Measurements from ENCODE around the gene MARCHF11. TPM values are rescaled to one million over a fixed set of nuclear protein-coding genes. Genes with fewer than 3 reads are reported as not detected.

MARCHF11 gene
- total RNA-seq, 1 experiment from 2014 or later, result 0.37 TPM

DNA sequence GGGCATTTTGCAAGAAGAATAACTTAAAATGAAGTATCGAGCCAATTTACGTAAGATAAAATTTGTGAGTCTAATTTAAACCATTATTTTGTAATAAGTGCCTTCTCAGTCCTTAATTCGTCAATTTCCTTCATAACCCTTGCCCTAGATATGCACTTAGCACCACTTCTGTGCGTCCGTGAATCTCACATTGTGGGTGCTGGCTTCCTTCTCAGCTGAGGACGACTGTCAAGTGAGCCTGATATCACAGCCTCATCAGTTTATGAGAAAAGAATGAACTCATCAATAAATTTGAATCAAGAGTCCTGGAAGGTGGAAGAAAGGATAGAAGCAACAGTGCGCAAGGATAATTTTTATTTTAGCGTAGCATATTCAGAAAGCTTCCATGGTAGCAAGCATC is 64.5 kb downstream of the MARCHF11 start:
- Histone ChIP-seq H3K4me1 (ENCODE audit: insufficient read depth, low read length) (no peaks in the 10 kb centered on the region), H2BK5ac (ENCODE audit: insufficient read length, low read length) (no peak overlapping the region), H3K4ac (ENCODE audit: low read depth, low read length) (no peak overlapping the region), H3K79me2 (ENCODE audit: insufficient read depth, low read length) (no peaks in the 10 kb centered on the region), H3K9ac (ENCODE audit: extremely low read depth, insufficient read length, low read length) (no peak overlapping the region), H2BK15ac (ENCODE audit: low read depth, low read length) (no peak overlapping the region), H3T11ph (ENCODE audit: low read length) (no peak overlapping the region), H4K91ac (ENCODE audit: insufficient read length, low read depth, low read length) (no peak overlapping the region), H3K23me2 (ENCODE audit: insufficient read length, low read depth, low read length, poor library complexity, severe bottlenecking) (no peaks in the 10 kb centered on the region), H3K27me3 (ENCODE audit: insufficient read depth, low read length) (no peaks in the 10 kb centered on the region), H2BK12ac (ENCODE audit: insufficient read length, low read depth, low read length) (no peak overlapping the region), H3K27ac (ENCODE audit: insufficient read length, low read depth, low read length) (no peak overlapping the region), H2BK120ac (ENCODE audit: low read depth, low read length, poor library complexity, severe bottlenecking) (no peak overlapping the region), H3K14ac (ENCODE audit: insufficient read depth, low read length) (no peak overlapping the region), H4K8ac (replicated peaks; ENCODE audit: insufficient read length, low read depth, low read length) (no peak overlapping the region), H2AK5ac (ENCODE audit: insufficient read length, low read length) (no peak overlapping the region), H3K23ac (ENCODE audit: insufficient read length, low read depth, low read length) (no peak overlapping the region), H3K18ac (ENCODE audit: insufficient read length, low read depth, low read length) (no peak overlapping the region), H4K20me1 (ENCODE audit: control insufficient read depth, insufficient read depth, insufficient read length) (no peaks in the 10 kb centered on the region), H2BK20ac (ENCODE audit: low read depth, low read length, poor library complexity, severe bottlenecking) (no peak overlapping the region), H4K5ac (ENCODE audit: insufficient read length, low read depth, low read length) (no peak overlapping the region), H2AFZ (ENCODE audit: low read length) (no peak overlapping the region), H3K56ac (ENCODE audit: insufficient read length, low read depth, low read length) (no peak overlapping the region), H3K79me1 (ENCODE audit: insufficient read depth, low read depth, low read length, poor library complexity, severe bottlenecking) (no peaks in the 10 kb centered on the region), H3K9me3 (ENCODE audit: control insufficient read depth, low read depth, low read length) (no peaks in the 10 kb centered on the region), H3K4me2 (ENCODE audit: insufficient read depth, insufficient read length, low read length) (no peak overlapping the region)
- Mint-ChIP-seq H3K9me3 (peaks cover 23 to 24% of the 10 kb centered on the region in 2 experiments), H3K4me1 (no peaks in the 10 kb centered on the region), H3K27ac (no peak overlapping the region), H3K36me3 (ENCODE audit: insufficient read depth in 1 of 3, low read depth in 3 of 3) (peaks cover 7 to 22% (median 12%) of the 10 kb centered on the region in 3 experiments), H3K27me3 (ENCODE audit: low read depth) (no peaks in the 10 kb centered on the region), H3K4me3 (no peak overlapping the region)
- WGBS (ENCODE audit: extremely low coverage, insufficient read length, low lambda C conversion rate), result no CpG with 5 or more reads among the region's 8 CpGs
- no peak for DNase-seq
- TF ChIP-seq, protein P1, sequence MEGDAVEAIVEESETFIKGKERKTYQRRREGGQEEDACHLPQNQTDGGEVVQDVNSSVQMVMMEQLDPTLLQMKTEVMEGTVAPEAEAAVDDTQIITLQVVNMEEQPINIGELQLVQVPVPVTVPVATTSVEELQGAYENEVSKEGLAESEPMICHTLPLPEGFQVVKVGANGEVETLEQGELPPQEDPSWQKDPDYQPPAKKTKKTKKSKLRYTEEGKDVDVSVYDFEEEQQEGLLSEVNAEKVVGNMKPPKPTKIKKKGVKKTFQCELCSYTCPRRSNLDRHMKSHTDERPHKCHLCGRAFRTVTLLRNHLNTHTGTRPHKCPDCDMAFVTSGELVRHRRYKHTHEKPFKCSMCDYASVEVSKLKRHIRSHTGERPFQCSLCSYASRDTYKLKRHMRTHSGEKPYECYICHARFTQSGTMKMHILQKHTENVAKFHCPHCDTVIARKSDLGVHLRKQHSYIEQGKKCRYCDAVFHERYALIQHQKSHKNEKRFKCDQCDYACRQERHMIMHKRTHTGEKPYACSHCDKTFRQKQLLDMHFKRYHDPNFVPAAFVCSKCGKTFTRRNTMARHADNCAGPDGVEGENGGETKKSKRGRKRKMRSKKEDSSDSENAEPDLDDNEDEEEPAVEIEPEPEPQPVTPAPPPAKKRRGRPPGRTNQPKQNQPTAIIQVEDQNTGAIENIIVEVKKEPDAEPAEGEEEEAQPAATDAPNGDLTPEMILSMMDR (conservative IDR thresholded peaks at IDR 0.05), result no peak
